HG02642 (cell line): Measurements from ENCODE around the gene UTS2.

Experiments
- ATAC-seq: cut with Tn5 transposase; IDR thresholded peaks from one replicate; pipeline ENCODE4 v1.9.1; 2021; ENCODE audit warnings: mild to moderate bottlenecking; ENCODE audit not compliant: unreplicated experiment, poor library complexity

Gene UTS2

GRCh38 chr1:7813677-7814373 is 39.0 kb downstream of the UTS2 start:
- no peak for ATAC-seq

- no peak for ATAC-seq
Observed at GRCh38 chr1:7811476-7811875, 41.4 kb downstream of the UTS2 start.

GRCh38 chr1:7810395-7810794 is 42.5 kb downstream of the UTS2 start:
- no peak for ATAC-seq

- ATAC-seq, result no peak
Observed at GRCh38 chr1:7809742-7810141, 43.1 kb downstream of the UTS2 start.

GRCh38 chr1:7808253-7808844 is 44.5 kb downstream of the UTS2 start:
- no peak for ATAC-seq

- no peak for ATAC-seq
Observed at GRCh38 chr1:7805460-7805859, 47.4 kb downstream of the UTS2 start.
